KMS-11 (cell line): ENCODE measurements around the gene MXI1.
A peak's percentile ranks its signal among the peaks of the same experiment; 100 is the strongest.

Source experiments
- H2AFZ ChIP-seq: fragments of 200-600 bp; sonication (generic); 2 replicates; pipeline ENCODE4 v1.6.1; 2016; ENCODE audit warnings: antibody characterized with exemption, mixed run types, low read depth
- H3K27ac ChIP-seq: fragments of 200-600 bp; sonication (generic); 2 replicates; pipeline ENCODE4 v1.6.1; 2016; ENCODE audit warnings: mild to moderate bottlenecking, mixed run types
- H3K27me3 ChIP-seq: fragments of 200-600 bp; sonication (generic); 2 replicates; pipeline ENCODE4 v1.6.1; 2017; ENCODE audit warnings: mild to moderate bottlenecking, low read depth, mixed run types, moderate library complexity; ENCODE audit not compliant: insufficient read depth
- H3K36me3 ChIP-seq: fragments of 200-600 bp; sonication (generic); 2 replicates; pipeline ENCODE4 v1.6.1; 2017; ENCODE audit warnings: mild to moderate bottlenecking, mixed run types; ENCODE audit not compliant: insufficient read depth
- H3K4me1 ChIP-seq: fragments of 200-600 bp; sonication (generic); 2 replicates; pipeline ENCODE4 v1.6.1; 2016; ENCODE audit warnings: mild to moderate bottlenecking, low read depth, mixed run types; ENCODE audit not compliant: poor library complexity, severe bottlenecking
- H3K4me2 ChIP-seq: fragments of 200-600 bp; sonication (generic); 2 replicates; pipeline ENCODE4 v1.7.0; 2016; ENCODE audit warnings: mild to moderate bottlenecking, mixed run types
- H3K4me3 ChIP-seq: fragments of 200-600 bp; sonication (generic); IDR thresholded peaks from 2 replicates; pipeline ENCODE4 v1.6.1; 2017; ENCODE audit warnings: low read depth, low read length, mixed read lengths; ENCODE audit not compliant: insufficient read depth
- H3K79me2 ChIP-seq: fragments of 200-600 bp; sonication (generic); 2 replicates; pipeline ENCODE4 v1.6.1; 2016; ENCODE audit warnings: low read depth, mixed run types; ENCODE audit not compliant: insufficient read depth
- H3K9ac ChIP-seq: fragments of 200-600 bp; sonication (generic); 2 replicates; pipeline ENCODE4 v1.6.1; 2016; ENCODE audit warnings: mild to moderate bottlenecking, mixed run types
- H4K20me1 ChIP-seq: fragments of 200-600 bp; sonication (generic); 2 replicates; pipeline ENCODE4 v1.6.1; 2016; ENCODE audit warnings: mild to moderate bottlenecking, mixed run types; ENCODE audit not compliant: insufficient read depth
- CTCF ChIP-seq: fragments of 200-600 bp; sonication (generic); conservative IDR thresholded peaks from 2 replicates; pipeline ENCODE4 v1.6.1; 2017; ENCODE audit warnings: low read depth, mild to moderate bottlenecking, antibody characterized with exemption, low read length, moderate library complexity, mixed read lengths

The MXI1 gene

DNA sequence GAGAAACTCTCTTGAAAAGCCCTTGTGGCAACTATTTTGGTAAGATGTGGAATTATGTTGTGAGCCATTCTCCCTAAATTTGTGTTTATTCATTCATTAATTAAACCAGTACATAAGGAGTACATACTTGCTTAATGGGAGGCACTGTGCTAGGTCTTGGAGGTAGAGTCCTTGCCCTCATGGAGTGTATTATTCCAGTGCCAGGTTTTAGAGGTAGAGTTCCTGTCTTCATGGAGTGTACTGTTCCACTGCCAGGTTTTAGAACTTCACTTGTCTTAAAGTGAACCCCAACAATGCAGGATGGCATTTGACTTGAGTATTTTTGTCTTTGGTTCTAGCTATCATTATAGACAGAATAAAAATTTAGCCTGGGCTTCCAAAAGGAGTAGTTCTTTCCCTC is 8.8 kb downstream of the MXI1 start:
- Histone ChIP-seq H2AFZ (no peak overlapping the region), H3K79me2 (peaks cover 79% of the 10 kb centered on the region), H3K27ac (peak overlapping the region; percentile 99; the same call in 1 of the 2 replicates), H3K27me3 (no peaks in the 10 kb centered on the region), H4K20me1 (no peaks in the 10 kb centered on the region), H3K4me1 (peaks cover 88% of the 10 kb centered on the region), H3K4me3 (no peak overlapping the region), H3K4me2 (peak overlapping the region; percentile 76; the same call in 1 of the 2 replicates), H3K9ac (0 out of 2 replicates have a peak overlapping the region, but pooled peaks have one; percentile 1), H3K36me3 (no peaks in the 10 kb centered on the region)
- no peak for TF ChIP-seq CTCF

DNA sequence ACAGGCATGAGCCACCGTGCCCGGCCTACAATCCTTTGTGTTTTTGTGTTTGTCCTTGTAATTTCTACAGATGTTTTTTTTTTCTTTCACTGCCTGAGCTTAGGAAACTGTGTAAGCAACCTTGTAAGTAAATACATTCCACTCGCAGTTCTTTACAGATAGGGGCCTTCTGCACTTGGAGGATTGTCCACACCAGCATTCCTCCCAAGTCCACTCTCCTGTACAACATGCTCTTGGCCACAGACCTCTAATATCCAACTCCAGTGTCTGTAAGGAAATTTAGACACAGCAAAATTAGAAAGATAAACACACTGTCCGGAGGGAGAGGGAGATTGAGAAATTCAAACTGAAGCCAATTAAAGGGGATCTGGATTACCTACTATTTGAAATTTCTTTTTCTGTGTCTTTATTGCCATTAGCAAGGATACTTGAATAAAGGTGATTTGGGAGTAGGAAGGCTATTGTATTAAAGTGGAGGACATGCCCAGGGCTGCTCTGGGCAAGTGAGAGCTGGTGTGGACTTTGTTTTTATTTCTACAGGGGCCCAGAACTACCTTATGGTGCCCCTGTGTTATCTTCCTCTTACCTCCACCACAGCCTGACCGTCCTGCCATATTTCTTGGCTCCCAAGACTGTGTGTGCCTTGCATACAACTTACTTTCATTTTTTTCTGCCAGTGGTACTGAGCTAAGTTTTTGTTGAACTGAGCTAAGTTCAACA is 9.7 kb downstream of the MXI1 start:
- Histone ChIP-seq H3K4me2 (no peak overlapping the region; the same call in 1 of the 2 replicates), H2AFZ (no peak overlapping the region), H3K79me2 (peaks cover 71% of the 10 kb centered on the region), H3K27me3 (no peaks in the 10 kb centered on the region), H3K4me3 (no peak overlapping the region), H3K4me1 (peaks cover 90% of the 10 kb centered on the region), H3K27ac (no peak overlapping the region), H3K9ac (no peak overlapping the region), H3K36me3 (no peaks in the 10 kb centered on the region), H4K20me1 (no peaks in the 10 kb centered on the region)
- TF ChIP-seq CTCF = no peak

DNA sequence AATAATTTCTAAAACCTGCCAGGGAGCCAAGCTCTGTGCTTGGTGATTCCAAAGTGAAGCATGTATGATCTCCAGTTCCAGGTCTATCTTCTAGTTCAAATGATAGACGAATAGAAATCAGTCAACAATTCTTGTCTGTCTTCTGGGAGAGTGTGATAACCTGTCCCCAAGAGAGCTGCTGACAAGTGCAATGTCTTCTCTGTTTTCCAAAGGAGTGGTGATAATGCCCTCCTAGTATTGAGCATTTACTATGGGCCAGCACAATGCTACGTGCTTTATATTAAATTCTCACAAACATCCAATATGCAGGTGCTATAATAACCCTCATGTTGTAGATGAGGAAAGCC is 10.2 kb downstream of the MXI1 start:
- no peaks in the 10 kb centered on the region for H3K36me3 ChIP-seq
- no peak overlapping the region for H2AFZ ChIP-seq
- no peaks in the 10 kb centered on the region for H4K20me1 ChIP-seq
- no peaks in the 10 kb centered on the region for H3K27me3 ChIP-seq
- H3K79me2 ChIP-seq = peaks cover 72% of the 10 kb centered on the region
- H3K4me1 ChIP-seq = peaks cover 90% of the 10 kb centered on the region
- H3K4me3 ChIP-seq = no peak overlapping the region
- no peak overlapping the region for H3K27ac ChIP-seq
- H3K9ac ChIP-seq = no peak overlapping the region
- no peak overlapping the region; the same call in 1 of the 2 replicates for H3K4me2 ChIP-seq
- no peak for TF ChIP-seq CTCF

DNA sequence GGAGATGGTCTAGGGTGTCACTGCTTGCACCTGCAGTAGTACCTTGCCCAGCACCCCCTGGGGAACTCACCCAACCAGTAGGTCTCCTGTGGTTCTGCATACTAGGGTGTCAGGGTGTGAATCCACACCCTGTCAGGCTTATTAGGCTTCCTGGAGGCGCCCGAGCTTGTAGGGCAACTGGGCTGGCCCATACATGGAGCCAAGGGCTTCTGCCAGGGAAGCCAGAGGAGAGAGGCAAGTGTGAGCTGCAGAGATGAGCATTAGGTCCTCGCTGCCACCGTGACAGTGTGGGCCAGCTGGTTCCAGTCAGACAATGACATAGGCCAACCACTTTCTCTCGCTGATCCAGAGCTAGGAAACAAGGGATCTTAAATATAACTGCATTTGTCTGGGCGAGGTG is 11.2 kb downstream of the MXI1 start:
- Histone ChIP-seq H4K20me1 (no peaks in the 10 kb centered on the region), H3K36me3 (no peaks in the 10 kb centered on the region), H3K79me2 (peaks cover 70% of the 10 kb centered on the region), H3K9ac (no peak overlapping the region), H3K27me3 (no peaks in the 10 kb centered on the region), H3K27ac (no peak overlapping the region), H3K4me1 (peaks cover 89% of the 10 kb centered on the region), H2AFZ (no peak overlapping the region), H3K4me3 (no peak overlapping the region), H3K4me2 (no peak overlapping the region)
- no peak for TF ChIP-seq CTCF
